Forelimb muscle (tissue), 1 donor: Measurements from ENCODE around the gene NTN4. TPM values are rescaled to one million over a fixed set of nuclear protein-coding genes. Genes with fewer than 3 reads are reported as not detected.
"Not testable (repeated sequence)": the region's sequence is repeated elsewhere in the genome, so short reads cannot be mapped to it uniquely, and the experiment has no call there.

Source experiments
- DNase-seq: peaks from one replicate; pipeline ENCODE4 v3.0.0-alpha.2; 2013; ENCODE audit warnings: low read depth
- polyA plus RNA-seq: library from polyadenylated mRNA; unstranded; fragments of 120-200 nt; gene quantifications from one replicate; pipeline ENCODE4 v1.2.1, GENCODE V29; 2013; ENCODE audit not compliant: insufficient read length

Gene NTN4
- polyA plus RNA-seq, 1 donor, result 43.1 TPM

GRCh38 chr12:95625012-95625411, 165.6 kb downstream of the NTN4 start:
- DNase-seq, result no peak

- DNase-seq, result no peak
Observed at GRCh38 chr12:95624589-95624988, 166.0 kb downstream of the NTN4 start.

- no peak for DNase-seq
Observed at GRCh38 chr12:95623554-95624170, 166.9 kb downstream of the NTN4 start.

GRCh38 chr12:95622879-95623278, 167.7 kb downstream of the NTN4 start:
- DNase-seq, result no peak

GRCh38 chr12:95621725-95622124, 168.8 kb downstream of the NTN4 start:
- DNase-seq, result no peak

GRCh38 chr12:95620171-95620570, 170.4 kb downstream of the NTN4 start:
- no peak for DNase-seq

GRCh38 chr12:95616470-95616869, 174.1 kb downstream of the NTN4 start:
- DNase-seq, result not testable (repeated sequence)

- DNase-seq, result peak; percentile 62
Observed at GRCh38 chr12:95615749-95616148, 174.8 kb downstream of the NTN4 start.

GRCh38 chr12:95614390-95614982, 176.1 kb downstream of the NTN4 start:
- peak; percentile 66 for DNase-seq

- no peak for DNase-seq
Observed at GRCh38 chr12:95613021-95613420, 177.5 kb downstream of the NTN4 start.

GRCh38 chr12:95611676-95612309, 178.8 kb downstream of the NTN4 start:
- no peak for DNase-seq

GRCh38 chr12:95608252-95609033, 182.1 kb downstream of the NTN4 start:
- DNase-seq, result no peak

Other genes starting within 250 kb of the NTN4 start
- 1.00 TPM for gene USP44, start 239.3 kb downstream of the NTN4 start, polyA plus RNA-seq
- 51.4 TPM for gene SNRPF, start 68.2 kb upstream of the NTN4 start, polyA plus RNA-seq
- gene CCDC38, start 151.8 kb upstream of the NTN4 start, polyA plus RNA-seq, result 0.62 TPM
- gene AMDHD1, start 152.6 kb upstream of the NTN4 start, polyA plus RNA-seq, result 0.18 TPM
- 0.20 TPM for gene HAL, start 205.6 kb upstream of the NTN4 start, polyA plus RNA-seq
- 74.4 TPM for gene LTA4H, start 244.8 kb upstream of the NTN4 start, polyA plus RNA-seq